SJSA1 (cell line): ENCODE measurements around the gene OR10A4. TPM values are rescaled to one million over a fixed set of nuclear protein-coding genes. Genes with fewer than 3 reads are reported as not detected.

Source experiments
- DNase-seq, 2 experiments: peaks; one replicate each; pipeline ENCODE4 v3.0.0-alpha.2; 2015 to 2020; ENCODE audit warnings: low spot score in 2 of 2, low read depth in 1 of 2
- H3K27ac ChIP-seq: fragments of 250-450 bp; sonication (Bioruptor Pico); 2 replicates; pipeline ENCODE4 v1.5.1; 2020; ENCODE audit warnings: mild to moderate bottlenecking, moderate library complexity
- H3K27me3 ChIP-seq: fragments of 250-450 bp; sonication (Bioruptor Pico); replicated peaks from 2 replicates; pipeline ENCODE4 v1.5.1; 2020; ENCODE audit warnings: mild to moderate bottlenecking, moderate library complexity
- H3K36me3 ChIP-seq: fragments of 250-450 bp; sonication (Bioruptor Pico); 2 replicates; pipeline ENCODE4 v1.5.1; 2020; ENCODE audit warnings: mild to moderate bottlenecking
- H3K4me1 ChIP-seq: fragments of 250-450 bp; sonication (Bioruptor Pico); replicated peaks from 2 replicates; pipeline ENCODE4 v1.6.1; 2021; ENCODE audit warnings: mild to moderate bottlenecking
- H3K4me3 ChIP-seq: fragments of 250-450 bp; sonication (Bioruptor Pico); 2 replicates; pipeline ENCODE4 v1.5.1; 2020; ENCODE audit warnings: mild to moderate bottlenecking
- H3K9me3 ChIP-seq: fragments of 250-450 bp; sonication (Bioruptor Pico); replicated peaks from 2 replicates; pipeline ENCODE4 v1.5.1; 2020; ENCODE audit warnings: mild to moderate bottlenecking
- total RNA-seq: library from RNA; depleted of rRNA; stranded (reverse); fragments of >200 nt; shearing (Covaris generic); gene quantifications from 2 replicates; pipeline ENCODE4 v1.2.3, GENCODE V29; 2014; rRNA removed

OR10A4 gene
- total RNA-seq, 1 experiment from 2014 or later: not detected

- Histone ChIP-seq H3K9me3 (no peaks in the 10 kb centered on the region), H3K4me1 (no peaks in the 10 kb centered on the region), H3K27me3 (no peaks in the 10 kb centered on the region), H3K4me3 (no peak overlapping the region), H3K27ac (no peak overlapping the region), H3K36me3 (no peaks in the 10 kb centered on the region)
- no peak for DNase-seq
These were observed 43.3 kb downstream of the OR10A4 start for GRCh38 chr11:6919698-6920097.

DNA sequence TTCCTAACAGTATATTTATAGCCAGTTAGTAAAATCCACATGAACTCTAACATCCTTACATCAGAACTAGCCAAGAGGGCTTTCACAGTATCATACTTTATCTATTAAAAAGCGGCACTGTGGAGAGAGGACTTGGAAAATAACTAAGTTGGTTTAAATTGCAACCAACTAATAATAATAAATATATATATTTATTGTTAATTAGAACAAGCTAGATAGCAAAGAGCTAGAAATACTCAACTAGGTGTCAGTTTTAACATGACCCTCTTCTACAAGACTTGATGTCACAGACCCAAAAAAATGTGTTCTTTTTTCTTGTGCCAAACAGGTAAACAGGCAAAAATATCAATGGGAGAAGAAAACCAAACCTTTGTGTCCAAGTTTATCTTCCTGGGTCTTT lies 44.3 kb downstream of the OR10A4 start, which contains the start of gene OR2D3:
TSS of gene OR2D3 (plus strand) at position 301 of the 400 bp plus-strand sequence. CDS start at position 301, 0 bp downstream.
- H3K27ac ChIP-seq: no peak within 1 kb of the TSS
- H3K4me1 ChIP-seq: no peaks in the 10 kb centered on the region
- no peaks in the 10 kb centered on the region for H3K9me3 ChIP-seq
- no peak within 1 kb of the TSS for H3K4me3 ChIP-seq
- DNase-seq: no peak
- no peaks in the 10 kb centered on the region for H3K27me3 ChIP-seq
- H3K36me3 ChIP-seq: no peaks in the 10 kb centered on the region

DNA sequence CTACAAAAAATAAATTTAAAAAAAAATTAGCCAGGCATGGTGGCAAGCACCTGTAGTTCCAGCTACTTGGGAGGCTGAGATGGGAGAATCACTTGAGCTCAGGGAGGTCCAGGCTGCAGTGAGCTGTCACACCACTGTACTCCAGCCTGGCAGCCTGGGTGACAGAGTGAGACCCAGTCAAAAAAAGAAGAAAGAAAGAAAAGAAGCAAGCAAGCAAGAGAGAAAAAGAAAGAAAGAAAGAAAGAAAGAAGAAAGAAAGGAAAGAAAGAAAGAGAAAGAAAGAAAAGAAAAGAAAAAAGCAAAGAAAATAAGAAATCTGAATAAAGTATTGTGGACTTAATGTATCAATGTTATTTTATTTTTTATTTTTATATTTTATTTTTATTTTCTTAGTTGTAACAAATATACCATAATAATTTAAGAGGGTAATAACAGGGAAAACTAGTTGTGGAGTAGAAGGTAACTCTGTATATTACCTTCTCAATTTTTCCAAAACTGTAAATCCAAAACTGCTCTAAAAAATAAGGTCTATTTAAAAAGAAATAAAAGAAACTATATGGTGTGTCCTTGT lies 48.7 kb downstream of the OR10A4 start:
- no peak for DNase-seq
- Histone ChIP-seq H3K27me3 (no peaks in the 10 kb centered on the region), H3K9me3 (no peaks in the 10 kb centered on the region), H3K4me1 (no peaks in the 10 kb centered on the region), H3K4me3 (no peak overlapping the region), H3K36me3 (no peaks in the 10 kb centered on the region), H3K27ac (no peak overlapping the region)

- H3K36me3 ChIP-seq: no peaks in the 10 kb centered on the region
- no peak overlapping the region for H3K27ac ChIP-seq
- H3K4me1 ChIP-seq: no peaks in the 10 kb centered on the region
- H3K27me3 ChIP-seq: no peaks in the 10 kb centered on the region
- H3K9me3 ChIP-seq: no peaks in the 10 kb centered on the region
- no peak overlapping the region for H3K4me3 ChIP-seq
- no peak for DNase-seq
These were observed 49.3 kb downstream of the OR10A4 start for GRCh38 chr11:6925636-6926207.

DNA sequence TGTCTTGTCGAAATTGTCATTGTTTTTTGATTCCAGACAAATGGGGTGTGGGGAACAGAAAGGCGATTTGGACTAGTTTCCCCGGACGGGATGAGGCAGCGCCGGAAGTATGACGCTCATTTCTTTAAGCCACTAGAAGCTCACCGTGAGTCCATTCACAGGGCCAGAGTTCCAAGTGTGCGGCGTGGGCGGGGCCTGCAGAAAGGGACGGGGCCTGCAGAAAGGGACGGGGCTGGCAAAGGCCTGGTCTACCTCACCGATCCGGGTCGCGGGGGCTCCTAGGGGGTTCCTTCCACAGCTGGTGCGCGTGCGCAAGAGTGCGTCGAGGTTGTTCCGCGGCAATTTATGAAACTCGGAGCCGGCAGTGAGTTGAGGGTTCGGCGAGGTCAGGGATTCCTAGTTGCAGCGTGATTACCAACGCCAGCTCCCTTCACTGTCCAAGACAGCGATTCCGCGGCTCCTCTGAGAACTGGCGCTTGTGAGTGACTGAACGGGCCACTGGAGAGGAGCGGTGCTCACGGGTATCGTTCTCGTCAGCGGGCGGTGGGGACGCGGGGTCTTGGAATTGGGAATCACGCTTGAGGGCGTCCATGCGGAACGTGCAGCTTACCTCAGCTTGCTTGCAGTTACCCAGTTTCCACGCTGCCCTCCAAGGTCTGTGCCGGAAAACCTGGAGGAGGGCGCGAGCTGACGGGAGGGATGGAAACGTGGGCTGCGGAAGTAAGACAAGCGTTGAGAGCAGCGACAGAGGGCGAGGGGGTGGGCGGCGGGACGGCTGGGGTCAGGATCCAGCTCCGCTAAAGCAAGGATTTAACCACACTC lies 50.0 kb downstream of the OR10A4 start, which contains the start of gene ZNF215:
TSS of gene ZNF215 (plus strand) at position 219 of the 822 bp plus-strand sequence. CDS start 5,847 bp downstream, outside the sequence.
- DNase-seq: no peak
- Histone ChIP-seq H3K36me3 (no peaks in the 10 kb centered on the region), H3K27ac (no peak within 1 kb of the TSS), H3K27me3 (no peaks in the 10 kb centered on the region), H3K4me1 (no peaks in the 10 kb centered on the region), H3K4me3 (no peak within 1 kb of the TSS), H3K9me3 (no peaks in the 10 kb centered on the region)

DNA sequence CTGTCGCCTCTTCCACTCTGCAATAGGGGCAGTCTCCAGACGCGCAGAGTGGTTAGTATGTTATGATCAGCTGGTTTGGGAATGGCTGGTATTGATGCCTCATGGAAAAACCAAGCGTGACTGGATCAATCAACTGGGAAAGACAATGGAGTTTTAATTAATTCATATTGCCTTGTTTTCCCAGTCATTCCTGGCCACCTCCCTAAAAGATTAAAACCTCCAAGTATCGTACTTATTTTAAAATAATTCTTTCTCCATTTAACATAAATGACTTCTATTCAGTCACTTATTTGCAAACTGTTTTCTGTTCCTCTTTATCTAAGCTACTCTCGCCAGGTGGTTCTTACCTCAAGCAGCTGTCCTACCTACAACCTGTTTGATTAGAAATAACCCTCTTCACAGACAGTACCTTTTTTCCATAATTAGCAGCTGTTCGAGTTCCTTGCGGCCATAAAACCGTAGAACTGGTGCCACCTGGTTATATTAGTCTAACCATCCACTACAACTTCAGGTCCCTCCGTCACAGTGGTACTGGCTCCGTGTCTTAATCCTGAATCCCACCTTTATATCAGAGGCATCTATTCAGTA lies 50.7 kb downstream of the OR10A4 start:
- no peak overlapping the region for H3K27ac ChIP-seq
- H3K4me3 ChIP-seq: no peak overlapping the region
- H3K36me3 ChIP-seq: no peaks in the 10 kb centered on the region
- no peaks in the 10 kb centered on the region for H3K27me3 ChIP-seq
- H3K9me3 ChIP-seq: no peaks in the 10 kb centered on the region
- H3K4me1 ChIP-seq: no peaks in the 10 kb centered on the region
- DNase-seq: no peak

Other genes with a start within 250 kb of the OR10A4 start
- 7.8 and 12.0 TPM in 2 replicates for gene DCHS1, start 220.8 kb upstream of the OR10A4 start, total RNA-seq
- gene MRPL17, start 193.3 kb upstream of the OR10A4 start, total RNA-seq: 38.7 and 79.8 TPM in 2 replicates
- gene OR2AG2, start 104.6 kb upstream of the OR10A4 start, total RNA-seq: not detected in 2 replicates
- not detected in 2 replicates for gene OR2AG1, start 93.6 kb upstream of the OR10A4 start, total RNA-seq
- not detected in 2 replicates for gene OR6A2, start 76.9 kb upstream of the OR10A4 start, total RNA-seq
- not detected in 2 replicates for gene OR10A5, start 30.9 kb upstream of the OR10A4 start, total RNA-seq
- gene OR10A2, start 13.6 kb upstream of the OR10A4 start, total RNA-seq: not detected in 2 replicates
- not detected in 2 replicates for gene OR2D2, start 15.9 kb downstream of the OR10A4 start, total RNA-seq
- not detected in 2 replicates for gene OR2D3, start 44.4 kb downstream of the OR10A4 start, total RNA-seq
- gene ZNF215, start 49.8 kb downstream of the OR10A4 start, total RNA-seq: not detected in 2 replicates
- not detected in 2 replicates for gene ZNF214, start 143.7 kb downstream of the OR10A4 start, total RNA-seq
- gene NLRP14, start 143.9 kb downstream of the OR10A4 start, total RNA-seq: not detected in 2 replicates
- not detected in 2 replicates for gene RBMXL2, start 212.4 kb downstream of the OR10A4 start, total RNA-seq